IMR-90 (cell line): ENCODE results near the gene HECW1.

Experiments used
- CTCF ChIP-seq: conservative IDR thresholded peaks from 2 replicates; pipeline ENCODE4 v1.5.1; 2012; ENCODE audit warnings: mild to moderate bottlenecking, low read depth, low read length, improper control_type of control experiment
- ELK1 ChIP-seq: fragments of 150-350 bp; IDR thresholded peaks from 2 replicates; pipeline ENCODE4 v1.6.1; 2016; ENCODE audit warnings: low read depth, mild to moderate bottlenecking, low read length, moderate library complexity, borderline replicate concordance
- RAD21 ChIP-seq: IDR thresholded peaks from 2 replicates; pipeline ENCODE4 v1.6.1; 2012; ENCODE audit warnings: low read length, improper control_type of control experiment

DNA sequence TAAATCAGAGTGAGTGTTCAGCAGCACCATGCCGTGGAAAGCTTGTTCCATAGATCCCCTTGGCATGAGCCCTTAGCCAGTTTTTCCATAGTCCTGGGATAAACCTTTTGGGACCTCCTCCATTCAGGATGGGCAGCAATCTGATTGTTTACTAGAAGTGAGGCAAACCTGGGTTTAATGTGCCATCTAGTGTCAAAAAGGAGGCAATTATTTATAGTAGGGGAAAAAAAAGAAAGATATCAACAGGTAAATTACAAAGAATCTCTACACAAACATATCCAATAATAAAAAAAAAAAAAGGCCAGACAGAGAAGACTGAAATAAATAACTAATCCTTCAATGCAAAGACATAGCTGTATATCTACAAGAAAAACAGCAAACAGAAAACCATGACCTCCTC, 241.5 kb downstream of the HECW1 start:
- TF ChIP-seq CTCF (no peak), ELK1 (no peak), RAD21 (0 out of 2 replicates have a peak, but pooled peaks have one; percentile 4)
